Measurements from ENCODE around the gene RGS21. TPM values are rescaled to one million over a fixed set of nuclear protein-coding genes. Genes with fewer than 3 reads are reported as not detected.

Gene RGS21
- total and polyA plus RNA-seq, 2 of the 4 experiments (the other 2 are of a cell fraction) = not detected

- CTCF ChIA-PET = no interaction called here
- no peak overlapping the region for H2AK5ac ChIP-seq (ENCODE audit: low read depth, low read length)
Observed at GRCh38 chr1:192378878-192379277, 62.1 kb downstream of the RGS21 start.

More at GRCh38 chr1:192378878-192379277, 62.1 kb downstream of the RGS21 start:
- Histone ChIP-seq H3K9me1 (ENCODE audit: insufficient read depth, low read length) (no peaks in the 10 kb centered on the region), H4K5ac (ENCODE audit: low read depth, low read length) (no peak overlapping the region), H2BK120ac (ENCODE audit: low read depth, low read length) (peak overlapping the region; percentile 41), H3K79me1 (ENCODE audit: low read depth in 1 of 2, low read length in 2 of 2) (no peaks in the 10 kb centered on the region), H4K91ac (ENCODE audit: insufficient read depth, low read depth, low read length) (no peak overlapping the region), H3K4me3 (ENCODE audit: insufficient read depth, low read depth, low read length) (no peak overlapping the region), H3K56ac (ENCODE audit: extremely low read depth, insufficient read depth, low read length) (no peak overlapping the region), H4K20me1 (ENCODE audit: insufficient read depth, low read length) (no peaks in the 10 kb centered on the region), H3K36me3 (ENCODE audit: control insufficient read depth, insufficient read depth, low read length) (no peaks in the 10 kb centered on the region), H3K27ac (ENCODE audit: insufficient read depth, low read length) (no peak overlapping the region), H3K9ac (ENCODE audit: low read depth, low read length) (no peak overlapping the region), H3K18ac (ENCODE audit: low read depth, low read length) (no peak overlapping the region), H3K4me1 (ENCODE audit: control insufficient read depth, insufficient read depth, low read length) (peaks cover 2% of the 10 kb centered on the region; the same call in 1 of the 2 replicates), H2AK9ac (replicated peaks; ENCODE audit: low read depth, low read length, poor library complexity) (no peak overlapping the region), H2AFZ (replicated peaks; ENCODE audit: low read length, poor library complexity) (no peak overlapping the region), H3K27me3 (ENCODE audit: control insufficient read depth, insufficient read depth, low read length) (no peaks in the 10 kb centered on the region), H3K14ac (replicated peaks; ENCODE audit: low read depth, low read length) (no peak overlapping the region), H2BK15ac (ENCODE audit: low read depth, low read length) (no peak overlapping the region), H3K4me2 (ENCODE audit: low read depth, low read length) (no peak overlapping the region), H4K8ac (ENCODE audit: low read depth in 2 of 2, low read length in 2 of 2) (no peak overlapping the region), H2BK20ac (ENCODE audit: low read depth, low read length) (peak overlapping the region; percentile 31), H3K4ac (ENCODE audit: low read depth, low read length) (no peak overlapping the region), H3K23ac (ENCODE audit: low read depth, low read length) (no peak overlapping the region), H3K9me3 (ENCODE audit: control insufficient read depth, insufficient read depth, low read length) (no peaks in the 10 kb centered on the region), H2BK5ac (ENCODE audit: low read depth, low read length, poor library complexity, severe bottlenecking) (no peak overlapping the region)
- ATAC-seq (ENCODE audit: low read depth) = no peak
- no peak for TF ChIP-seq POLR2A (IDR thresholded peaks at IDR 0.05; ENCODE audit: low read depth, low read length)
- TF ChIP-seq MAZ (IDR thresholded peaks at IDR 0.05; ENCODE audit: borderline replicate concordance, low read depth, low read length) = no peak
- no peak for TF ChIP-seq CTCF (conservative IDR thresholded peaks at IDR 0.05; ENCODE audit: low read depth, low read length)
- TF ChIP-seq CHD1 (IDR thresholded peaks at IDR 0.05; ENCODE audit: low read depth, low read length) = no peak
- no peak for TF ChIP-seq CEBPB (IDR thresholded peaks at IDR 0.05; ENCODE audit: low read depth, low read length)
- no peak for TF ChIP-seq RFX5 (IDR thresholded peaks at IDR 0.05; ENCODE audit: low read depth, low read length)
- TF ChIP-seq RAD21 (IDR thresholded peaks at IDR 0.05; ENCODE audit: low read length) = no peak
- no peak for TF ChIP-seq RCOR1 (IDR thresholded peaks at IDR 0.05; ENCODE audit: insufficient replicate concordance, low read length)
- dilution Hi-C loops (cut with HindIII; ENCODE audit: low sequenced_read_pairs, unreplicated experiment) (no loop called here), intact Hi-C loops (cut with micrococcal nuclease) (no loop called here), in situ Hi-C loops (cut with MboI; ENCODE audit: low sequenced_read_pairs) (no loop called here)
- DNase-seq = no peak
- POLR2A ChIA-PET (ENCODE audit: unreplicated experiment) = no interaction called here
- BruUV-seq (replicated peaks) = no TSS peak

Measured in IMR-90 (cell line).